ENCODE results near the gene VSTM5.

GRCh38 chr11:93821617-93822016, 28.8 kb downstream of the VSTM5 start:
- TF ChIP-seq CTCF (IDR thresholded peaks at IDR 0.05) (no peak), POLR2A (IDR thresholded peaks at IDR 0.05) (no peak), POLR2AphosphoS5 (IDR thresholded peaks at IDR 0.05) (no peak)

Data from stomach (tissue), 4 donors.